Adrenal gland (tissue), 12 donors: ENCODE data around the gene ROM1. TPM values are rescaled to one million over a fixed set of nuclear protein-coding genes. Genes with fewer than 3 reads are reported as not detected.

ENCODE experiments used
- DNase-seq, 7 donors: peaks; one replicate each; pipeline ENCODE4 v3.0.0-alpha.2; 2019 to 2020
- H3K27ac ChIP-seq, 5 donors: fragments of 200-600 bp; sonication (generic) in 4 of 5; 1 replicate in 3 of 5; 2 replicates in 2 of 5; pipeline versions ENCODE4 v1.5.1 to v1.8.0; 2016 to 2020; ENCODE audit warnings: mild to moderate bottlenecking in 1 of 5
- H3K27me3 ChIP-seq: fragments of 200-600 bp; 2 replicates; pipeline ENCODE4 v1.8.0; 2021
- H3K36me3 ChIP-seq, 2 donors: fragments of 200-600 bp; replicated peaks in 1 of 2; 1 replicate in 1 of 2; 2 replicates in 1 of 2; pipeline versions ENCODE4 v1.5.1 to v1.8.0; 2018 to 2022
- H3K4me1 ChIP-seq, 2 donors: fragments of 200-600 bp; replicated peaks in 1 of 2; 1 replicate in 1 of 2; 2 replicates in 1 of 2; pipeline versions ENCODE4 v1.5.1 to v1.8.0; 2018 to 2021
- H3K4me3 ChIP-seq, 4 donors: fragments of 200-600 bp; sonication (generic) in 3 of 4; one replicate each; pipeline ENCODE4 v1.5.1; 2016 to 2018
- H3K9me3 ChIP-seq, 3 donors: fragments of 200-600 bp; sonication (generic) in 1 of 3; replicated peaks in 1 of 3; 1 replicate in 2 of 3; 2 replicates in 1 of 3; pipeline versions ENCODE4 v1.5.1 to v1.8.0; 2016 to 2021
- POLR2A ChIP-seq, 2 donors: fragments of 450-650 bp; IDR thresholded peaks; one replicate each; pipeline ENCODE4 v1.6.1; 2017; ENCODE audit warnings: antibody characterized with exemption in 2 of 2, mild to moderate bottlenecking in 2 of 2, moderate library complexity in 1 of 2
- WGBS, 4 donors: extraction: QIAGEN DNeasy Blood & Tissue Kit in 2 of 4; methylation state at CpG; one replicate each; pipeline versions ENCODE4 v1.1.5 to v1.1.7; 2013 to 2017; 5-methylcytosine and 5-hydroxymethylcytosine counted together
- intact Hi-C, 2 donors: fragments of 100-400 bp; cut with DNase I; formaldehyde crosslinking; loops; one replicate each; pipeline versions ENCODE4 v1.14.1 to v1.15.0; 2022 to 2023
- polyA plus RNA-seq, 3 donors: library from polyadenylated mRNA; stranded (reverse); fragments of 200-250 nt in 2 of 3; fragments of 350-450 nt in 1 of 3; fragmentation: Illumina TruSeq in 1 of 3; extraction: RNeasy Lipid Tissue Mini Kit (QIAGEN cat#74804) in 1 of 3; gene quantifications; one replicate each; pipeline ENCODE4 v1.2.3, GENCODE V29; 2013 to 2014
- total RNA-seq, 9 donors: library from RNA; depleted of rRNA in 4 of 9; stranded (reverse); fragments of >200 nt in 4 of 9; fragments of 120-200 nt in 1 of 9; fragmentation: NEBNext Ultra II Directional in 1 of 9; extraction: Animal tissue kit (Norgen Biotek cat#: 25700) in 1 of 9; gene quantifications; one replicate each; pipeline versions ENCODE4 v1.1.0 to v1.2.4, GENCODE V29; 2013 to 2023
- TF ChIP-seq, protein P1 (sequence below), 6 experiments: fragments of 450-650 bp in 4 of 6; fragments of 200-600 bp in 2 of 6; sonication (generic) in 1 of 6; IDR thresholded peaks; 1 replicate in 5 of 6; 2 replicates in 1 of 6; pipeline versions ENCODE4 v1.5.1 to v1.8.0; 2016 to 2021; ENCODE audit warnings: antibody characterized with exemption in 6 of 6, mild to moderate bottlenecking in 2 of 6, moderate library complexity in 1 of 6
- donor health status: healthy with polysubstance abuse.
- donor health status: Bipolar disorder and iron deficiency.
- donor health status: DM: yes; HTN: yes; CAD: no.
- donor health status: DM: no; HTN: no; CAD: no.
- donor health status: DM: no; HTN: no; CAD: no.
- donor health status: DM: yes; HTN: yes; CAD: no.

The ROM1 gene
- total and polyA plus RNA-seq, 12 donors: 1.6 to 22.3 (median 5.3) TPM

DNA sequence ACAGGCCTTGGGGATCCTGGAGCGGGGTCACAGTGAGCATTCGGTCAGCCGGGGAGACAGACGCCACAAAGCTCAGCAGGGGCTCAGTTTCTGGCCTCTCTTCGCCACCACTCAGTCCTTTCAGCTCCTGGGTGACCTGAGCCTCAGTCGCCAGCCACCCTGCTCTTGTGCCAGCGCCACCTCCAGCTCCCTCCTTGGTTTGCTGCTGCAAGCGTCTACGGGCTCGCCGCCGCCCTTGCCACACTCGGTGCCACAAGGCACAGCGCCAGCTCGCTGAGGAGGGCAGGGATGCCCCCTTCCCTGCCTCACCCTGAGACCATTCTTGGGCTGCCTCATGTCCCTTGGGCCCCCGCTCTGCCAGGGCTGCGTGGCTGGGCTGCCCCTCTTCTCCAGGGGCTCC lies 37.9 kb upstream of the ROM1 start:
- no peak for DNase-seq
- peaks cover 13 to 38% of the 10 kb centered on the region in 2 donors for H3K4me1 ChIP-seq
- TF ChIP-seq, protein P1, sequence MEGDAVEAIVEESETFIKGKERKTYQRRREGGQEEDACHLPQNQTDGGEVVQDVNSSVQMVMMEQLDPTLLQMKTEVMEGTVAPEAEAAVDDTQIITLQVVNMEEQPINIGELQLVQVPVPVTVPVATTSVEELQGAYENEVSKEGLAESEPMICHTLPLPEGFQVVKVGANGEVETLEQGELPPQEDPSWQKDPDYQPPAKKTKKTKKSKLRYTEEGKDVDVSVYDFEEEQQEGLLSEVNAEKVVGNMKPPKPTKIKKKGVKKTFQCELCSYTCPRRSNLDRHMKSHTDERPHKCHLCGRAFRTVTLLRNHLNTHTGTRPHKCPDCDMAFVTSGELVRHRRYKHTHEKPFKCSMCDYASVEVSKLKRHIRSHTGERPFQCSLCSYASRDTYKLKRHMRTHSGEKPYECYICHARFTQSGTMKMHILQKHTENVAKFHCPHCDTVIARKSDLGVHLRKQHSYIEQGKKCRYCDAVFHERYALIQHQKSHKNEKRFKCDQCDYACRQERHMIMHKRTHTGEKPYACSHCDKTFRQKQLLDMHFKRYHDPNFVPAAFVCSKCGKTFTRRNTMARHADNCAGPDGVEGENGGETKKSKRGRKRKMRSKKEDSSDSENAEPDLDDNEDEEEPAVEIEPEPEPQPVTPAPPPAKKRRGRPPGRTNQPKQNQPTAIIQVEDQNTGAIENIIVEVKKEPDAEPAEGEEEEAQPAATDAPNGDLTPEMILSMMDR (IDR thresholded peaks at IDR 0.05): no peak
- TF ChIP-seq POLR2A (IDR thresholded peaks at IDR 0.05): no peak
- H3K27ac ChIP-seq: peak overlapping the region in 4 of 5 donors; percentile 71 to 98 (median 88)
- 39 to 55% (median 50%) methylated on average over 13 to 17 of the region's 17 CpGs for WGBS, 4 donors
- H3K9me3 ChIP-seq: no peaks in the 10 kb centered on the region
- H3K36me3 ChIP-seq: peaks cover 0 to 58% of the 10 kb centered on the region in 2 donors
- intact Hi-C loops: no loop called here
- H3K27me3 ChIP-seq: no peaks in the 10 kb centered on the region
- peak overlapping the region in 1 of 4 donors; percentile 54 for H3K4me3 ChIP-seq

DNA sequence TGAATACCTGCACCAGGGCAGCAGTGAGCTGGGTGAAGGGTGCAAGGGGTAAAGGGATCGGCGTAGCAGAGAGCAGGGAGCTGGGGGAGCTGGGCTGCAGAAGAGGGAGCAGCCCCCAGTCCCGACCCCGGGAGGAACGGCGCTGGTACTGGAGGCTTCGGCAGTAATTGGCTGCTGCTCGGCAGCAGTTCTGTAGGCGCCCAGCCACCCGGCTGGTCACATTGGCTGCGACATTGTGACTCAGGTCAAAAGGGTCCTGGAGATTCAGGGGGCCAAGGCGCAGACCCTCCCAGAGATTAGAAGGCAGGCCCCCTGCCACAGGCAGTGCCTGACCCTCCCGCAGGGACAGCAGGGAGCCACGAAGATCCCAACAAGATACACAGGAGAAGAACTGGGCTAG lies 37.2 kb upstream of the ROM1 start:
- TF ChIP-seq POLR2A (IDR thresholded peaks at IDR 0.05): no peak
- TF ChIP-seq, protein P1 (IDR thresholded peaks at IDR 0.05): no peak
- peaks cover 0 to 54% of the 10 kb centered on the region in 2 donors for H3K36me3 ChIP-seq
- peak overlapping the region in 2 of 5 donors; percentile 92 to 98 for H3K27ac ChIP-seq
- intact Hi-C loops: no loop called here
- H3K4me3 ChIP-seq: no peak overlapping the region
- peaks cover 13 to 39% of the 10 kb centered on the region in 2 donors for H3K4me1 ChIP-seq
- no peaks in the 10 kb centered on the region for H3K27me3 ChIP-seq
- 79 to 90% (median 86%) methylated on average over 13 to 14 of the region's 14 CpGs for WGBS, 4 donors
- H3K9me3 ChIP-seq: no peaks in the 10 kb centered on the region
- DNase-seq: peak in 1 of 7 donors; percentile 17

DNA sequence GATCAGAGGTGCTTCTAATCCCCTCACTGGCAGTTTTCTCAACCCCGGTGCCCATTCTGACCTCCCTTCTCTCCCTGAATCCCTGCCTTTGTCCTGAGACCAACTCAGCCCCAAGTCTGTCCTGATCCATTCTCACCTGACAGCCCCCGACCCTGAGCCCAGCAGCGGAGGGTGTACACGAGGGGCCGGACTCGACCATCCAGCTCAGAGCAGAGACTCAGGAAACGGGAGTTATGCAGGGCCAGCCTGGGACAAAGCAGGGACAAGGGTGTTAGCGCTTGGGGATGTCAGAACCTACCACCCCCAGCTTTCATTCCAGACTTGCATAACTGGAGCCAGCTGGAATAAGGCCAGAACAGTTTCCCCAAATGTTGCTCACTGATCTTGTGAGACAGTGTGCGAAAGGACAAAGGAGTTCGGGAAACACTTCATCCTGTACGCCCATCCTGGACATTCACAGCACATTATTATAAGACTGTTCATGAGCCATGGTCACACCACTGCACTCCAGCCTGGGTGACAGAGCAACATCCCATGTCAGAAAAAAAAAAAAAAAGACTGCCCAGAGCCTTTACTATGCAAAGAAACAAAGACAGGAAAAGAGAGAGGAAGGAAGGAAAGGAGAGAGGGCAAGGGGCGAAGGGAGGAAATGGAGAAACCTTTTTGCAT lies 35.9 kb upstream of the ROM1 start:
- 60 to 83% (median 74%) methylated on average over 12 of the region's 12 CpGs for WGBS, 4 donors
- TF ChIP-seq, protein P1 (IDR thresholded peaks at IDR 0.05): no peak
- TF ChIP-seq POLR2A (IDR thresholded peaks at IDR 0.05): peak in 1 of 2 donors; percentile 21
- H3K9me3 ChIP-seq: no peaks in the 10 kb centered on the region
- peaks cover 13 to 33% of the 10 kb centered on the region in 2 donors for H3K4me1 ChIP-seq
- no peaks in the 10 kb centered on the region for H3K27me3 ChIP-seq
- peak overlapping the region in 3 of 5 donors; percentile 1 to 98 (median 92) for H3K27ac ChIP-seq
- DNase-seq: peak in 3 of 7 donors; percentile 61 to 80 (median 65)
- no peak overlapping the region for H3K4me3 ChIP-seq
- H3K36me3 ChIP-seq: peaks cover 0 to 52% of the 10 kb centered on the region in 2 donors
- intact Hi-C loops: no loop called here

DNA sequence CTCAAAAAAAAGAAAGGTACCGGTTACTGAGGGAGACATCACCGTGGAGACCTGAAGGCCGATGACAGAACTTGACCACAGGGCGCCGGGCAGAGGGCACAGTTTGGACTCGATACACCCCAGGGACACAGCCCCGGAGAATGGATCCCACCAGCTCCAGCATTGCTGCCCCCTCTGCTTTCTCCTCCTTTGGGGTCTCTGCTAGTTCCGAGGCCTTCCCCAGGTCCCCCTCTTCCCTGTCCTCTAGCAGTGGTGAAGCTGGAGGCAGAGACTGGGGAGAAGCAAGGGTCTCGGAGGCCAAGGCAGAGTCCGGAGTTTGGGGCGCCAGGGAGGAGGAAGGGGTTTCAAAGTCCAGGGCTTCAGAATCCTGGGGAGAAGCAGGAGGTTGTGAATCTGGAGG lies 34.5 kb upstream of the ROM1 start:
- intact Hi-C loops: no loop called here
- Histone ChIP-seq H3K36me3 (peaks cover 0 to 52% of the 10 kb centered on the region in 2 donors), H3K4me3 (no peak overlapping the region), H3K9me3 (no peaks in the 10 kb centered on the region), H3K4me1 (peaks cover 6 to 24% of the 10 kb centered on the region in 2 donors), H3K27me3 (no peaks in the 10 kb centered on the region), H3K27ac (peak overlapping the region in 1 of 5 donors; percentile 36)
- WGBS, 4 donors: 93 to 96% (median 94%) methylated on average over 7 to 11 of the region's 11 CpGs
- TF ChIP-seq, protein P1 (IDR thresholded peaks at IDR 0.05): no peak
- no peak for TF ChIP-seq POLR2A (IDR thresholded peaks at IDR 0.05)
- DNase-seq: no peak
